Panc1 (cell line): Measurements from ENCODE around the gene GRAMD1A. TPM values are rescaled to one million over a fixed set of nuclear protein-coding genes. Genes with fewer than 3 reads are reported as not detected.

Source experiments
- ATAC-seq: fragments of 200-7000 bp; cut with Tn5 transposase; 2 replicates; pipeline ENCODE4 v1.9.1; 2020; ENCODE audit warnings: mild to moderate bottlenecking, moderate library complexity
- BruUV-seq: library from RNA; stranded (reverse); fragments of 400-500 nt; replicated peaks from 2 replicates; lab custom pipeline; 2021; lab: Mats Ljungman, UMichigan
- CTCF ChIA-PET: fragments of 300-600 bp; sonication (Branson Sonifier 250); formaldehyde crosslinking; loops from one replicate; lab custom pipeline; 2022; ENCODE audit warnings: antibody characterized with exemption; lab: Charles Lee
- POLR2A ChIA-PET: fragments of 300-600 bp; sonication (Branson Sonifier 250); formaldehyde crosslinking; loops from one replicate; lab custom pipeline; 2022; ENCODE audit warnings: antibody characterized with exemption; lab: Charles Lee
- DNase-seq: peaks from one replicate; pipeline ENCODE4 v3.0.0-alpha.2; 2010; ENCODE audit warnings: low read depth, low spot score
- H3K27ac ChIP-seq: 2 replicates; pipeline ENCODE4 v1.5.1; 2011; ENCODE audit warnings: mild to moderate bottlenecking, low read length, inconsistent platforms
- H3K27me3 ChIP-seq: fragments of 200-500 bp; sonication (Bioruptor generic); 2 replicates; pipeline ENCODE4 v1.6.0; 2014; ENCODE audit warnings: low read length, inconsistent platforms; ENCODE audit not compliant: control insufficient read depth, insufficient read depth
- H3K36me3 ChIP-seq: fragments of 200-500 bp; sonication (Bioruptor generic); 2 replicates; pipeline ENCODE4 v1.5.1; 2014; ENCODE audit warnings: inconsistent platforms, mild to moderate bottlenecking, low read length, moderate library complexity; ENCODE audit not compliant: control insufficient read depth, insufficient read depth
- H3K4me1 ChIP-seq: 2 replicates; pipeline ENCODE4 v1.5.1; 2011; ENCODE audit warnings: inconsistent platforms, mild to moderate bottlenecking, low read length, moderate library complexity; ENCODE audit not compliant: control insufficient read depth, insufficient read depth
- H3K4me3 ChIP-seq, 2 experiments: 2 replicates each; pipeline ENCODE4 v1.5.1; 2011 to 2012; ENCODE audit warnings: low read depth in 2 of 2, low read length in 2 of 2, mild to moderate bottlenecking in 2 of 2, inconsistent platforms in 1 of 2, moderate library complexity in 1 of 2
- H3K9me3 ChIP-seq: fragments of 200-500 bp; sonication (Bioruptor generic); 2 replicates; pipeline ENCODE4 v1.5.1; 2014; ENCODE audit warnings: low read depth, mild to moderate bottlenecking, inconsistent platforms, low read length, moderate library complexity; ENCODE audit not compliant: control insufficient read depth, insufficient read depth
- POLR2AphosphoS5 ChIP-seq: IDR thresholded peaks from 2 replicates; pipeline ENCODE4 v1.6.1; 2012; ENCODE audit warnings: mild to moderate bottlenecking, low read depth, low read length, moderate library complexity
- SIN3A ChIP-seq: IDR thresholded peaks from 2 replicates; pipeline ENCODE4 v1.6.1; 2012; ENCODE audit warnings: low read depth, mild to moderate bottlenecking, low read length, moderate library complexity, borderline replicate concordance; ENCODE audit not compliant: insufficient read depth
- TCF7L2 ChIP-seq: IDR thresholded peaks from 2 replicates; pipeline ENCODE4 v1.6.1; 2011; ENCODE audit warnings: mild to moderate bottlenecking, low read depth, low read length, inconsistent platforms
- in situ Hi-C: cut with HindIII; loops from 2 replicates; pipeline ENCODE4 v1.10.0; 2016; ENCODE audit warnings: low sequenced_read_pairs, low pct_unique_long_range_greater_than_20kb
- intact Hi-C: fragments of 100-400 bp; cut with micrococcal nuclease; formaldehyde crosslinking; loops from one replicate; pipeline ENCODE4 v1.10.0; 2022; ENCODE audit not compliant: unreplicated experiment
- total RNA-seq: library from RNA; stranded (reverse); gene quantifications from one replicate; pipeline ENCODE4 v1.2.1, GENCODE V29; 2021; ENCODE audit not compliant: unreplicated experiment
- TF ChIP-seq, protein P1 (sequence below): fragments of 450-650 bp; IDR thresholded peaks from 2 replicates; pipeline ENCODE4 v1.5.1; 2017; ENCODE audit warnings: mild to moderate bottlenecking
- TF ChIP-seq, protein P2 (sequence below), 2 experiments: IDR thresholded peaks; 2 replicates each; pipeline ENCODE4 v1.6.1; 2011 to 2012; ENCODE audit warnings: low read depth in 2 of 2, control low read depth in 1 of 2, low read length in 1 of 2, mild to moderate bottlenecking in 1 of 2, moderate library complexity in 1 of 2; ENCODE audit not compliant: insufficient read depth in 1 of 2

The GRAMD1A gene
- total RNA-seq, 1 experiment from 2014 or later = 69.9 TPM

DNA sequence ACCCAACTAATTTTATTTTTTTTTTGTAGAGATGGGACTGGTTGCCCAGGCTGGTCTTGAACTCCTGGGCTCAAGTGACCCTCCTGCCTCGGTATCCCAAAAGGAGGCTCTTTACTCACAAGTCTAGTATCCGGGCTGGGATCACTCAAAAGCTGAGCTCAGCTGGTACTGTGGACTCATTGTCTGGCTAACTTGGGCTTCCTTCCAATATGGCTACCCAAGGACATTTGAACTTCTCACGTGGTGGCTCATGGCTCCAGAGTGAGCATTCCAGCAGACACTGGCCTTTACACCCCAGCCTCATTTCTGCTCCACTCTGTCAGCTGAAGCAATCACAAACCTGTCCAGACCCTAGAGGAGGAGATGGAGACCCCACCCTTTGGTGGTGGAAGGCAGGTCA lies 70.3 kb downstream of the GRAMD1A start:
- TF ChIP-seq, protein P1, sequence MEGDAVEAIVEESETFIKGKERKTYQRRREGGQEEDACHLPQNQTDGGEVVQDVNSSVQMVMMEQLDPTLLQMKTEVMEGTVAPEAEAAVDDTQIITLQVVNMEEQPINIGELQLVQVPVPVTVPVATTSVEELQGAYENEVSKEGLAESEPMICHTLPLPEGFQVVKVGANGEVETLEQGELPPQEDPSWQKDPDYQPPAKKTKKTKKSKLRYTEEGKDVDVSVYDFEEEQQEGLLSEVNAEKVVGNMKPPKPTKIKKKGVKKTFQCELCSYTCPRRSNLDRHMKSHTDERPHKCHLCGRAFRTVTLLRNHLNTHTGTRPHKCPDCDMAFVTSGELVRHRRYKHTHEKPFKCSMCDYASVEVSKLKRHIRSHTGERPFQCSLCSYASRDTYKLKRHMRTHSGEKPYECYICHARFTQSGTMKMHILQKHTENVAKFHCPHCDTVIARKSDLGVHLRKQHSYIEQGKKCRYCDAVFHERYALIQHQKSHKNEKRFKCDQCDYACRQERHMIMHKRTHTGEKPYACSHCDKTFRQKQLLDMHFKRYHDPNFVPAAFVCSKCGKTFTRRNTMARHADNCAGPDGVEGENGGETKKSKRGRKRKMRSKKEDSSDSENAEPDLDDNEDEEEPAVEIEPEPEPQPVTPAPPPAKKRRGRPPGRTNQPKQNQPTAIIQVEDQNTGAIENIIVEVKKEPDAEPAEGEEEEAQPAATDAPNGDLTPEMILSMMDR = no peak
- TF ChIP-seq, protein P2, sequence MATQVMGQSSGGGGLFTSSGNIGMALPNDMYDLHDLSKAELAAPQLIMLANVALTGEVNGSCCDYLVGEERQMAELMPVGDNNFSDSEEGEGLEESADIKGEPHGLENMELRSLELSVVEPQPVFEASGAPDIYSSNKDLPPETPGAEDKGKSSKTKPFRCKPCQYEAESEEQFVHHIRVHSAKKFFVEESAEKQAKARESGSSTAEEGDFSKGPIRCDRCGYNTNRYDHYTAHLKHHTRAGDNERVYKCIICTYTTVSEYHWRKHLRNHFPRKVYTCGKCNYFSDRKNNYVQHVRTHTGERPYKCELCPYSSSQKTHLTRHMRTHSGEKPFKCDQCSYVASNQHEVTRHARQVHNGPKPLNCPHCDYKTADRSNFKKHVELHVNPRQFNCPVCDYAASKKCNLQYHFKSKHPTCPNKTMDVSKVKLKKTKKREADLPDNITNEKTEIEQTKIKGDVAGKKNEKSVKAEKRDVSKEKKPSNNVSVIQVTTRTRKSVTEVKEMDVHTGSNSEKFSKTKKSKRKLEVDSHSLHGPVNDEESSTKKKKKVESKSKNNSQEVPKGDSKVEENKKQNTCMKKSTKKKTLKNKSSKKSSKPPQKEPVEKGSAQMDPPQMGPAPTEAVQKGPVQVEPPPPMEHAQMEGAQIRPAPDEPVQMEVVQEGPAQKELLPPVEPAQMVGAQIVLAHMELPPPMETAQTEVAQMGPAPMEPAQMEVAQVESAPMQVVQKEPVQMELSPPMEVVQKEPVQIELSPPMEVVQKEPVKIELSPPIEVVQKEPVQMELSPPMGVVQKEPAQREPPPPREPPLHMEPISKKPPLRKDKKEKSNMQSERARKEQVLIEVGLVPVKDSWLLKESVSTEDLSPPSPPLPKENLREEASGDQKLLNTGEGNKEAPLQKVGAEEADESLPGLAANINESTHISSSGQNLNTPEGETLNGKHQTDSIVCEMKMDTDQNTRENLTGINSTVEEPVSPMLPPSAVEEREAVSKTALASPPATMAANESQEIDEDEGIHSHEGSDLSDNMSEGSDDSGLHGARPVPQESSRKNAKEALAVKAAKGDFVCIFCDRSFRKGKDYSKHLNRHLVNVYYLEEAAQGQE (IDR thresholded peaks at IDR 0.05; ENCODE audit: insufficient read depth in 1 of 2, low read depth in 2 of 2, low read length in 1 of 2) = no peak
- no peak for TF ChIP-seq SIN3A
- no peak for TF ChIP-seq POLR2AphosphoS5
- TF ChIP-seq TCF7L2 = no peak
- CTCF ChIA-PET = no interaction called here
- H3K27me3 ChIP-seq = no peaks in the 10 kb centered on the region
- H3K9me3 ChIP-seq = peaks cover 4% of the 10 kb centered on the region; the same call in 1 of the 2 replicates
- no TSS peak for BruUV-seq
- H3K27ac ChIP-seq = no peak overlapping the region
- DNase-seq (no peak), ATAC-seq (no peak)
- H3K36me3 ChIP-seq = no peaks in the 10 kb centered on the region
- no peak overlapping the region for H3K4me3 ChIP-seq
- intact Hi-C loops = no loop called here
- POLR2A ChIA-PET = no interaction called here
- in situ Hi-C loops = no loop called here
- H3K4me1 ChIP-seq = no peaks in the 10 kb centered on the region

DNA sequence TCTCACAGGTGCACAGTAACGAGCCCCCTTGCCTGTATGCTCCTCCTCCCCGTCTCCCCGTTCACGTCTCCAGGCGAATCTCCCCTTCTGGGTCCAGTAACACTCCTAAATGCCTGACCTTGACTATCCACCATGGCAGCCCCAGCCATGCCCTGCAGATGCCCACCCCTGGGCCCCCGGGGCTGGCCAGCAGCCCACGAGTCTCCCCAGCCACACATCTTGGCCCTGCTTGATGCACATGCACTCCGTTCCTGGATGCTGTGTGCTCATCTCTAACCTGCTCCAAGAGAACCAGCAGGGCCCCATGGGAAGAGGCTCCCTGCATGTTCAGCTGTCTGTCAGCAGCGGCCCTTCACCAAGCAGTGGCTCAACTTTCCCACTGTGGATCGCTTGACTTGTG lies 73.4 kb downstream of the GRAMD1A start:
- Histone ChIP-seq H3K36me3 (no peaks in the 10 kb centered on the region), H3K9me3 (peaks cover 4% of the 10 kb centered on the region; the same call in 1 of the 2 replicates), H3K4me1 (no peaks in the 10 kb centered on the region), H3K4me3 (no peak overlapping the region), H3K27ac (no peak overlapping the region), H3K27me3 (no peaks in the 10 kb centered on the region; the same call in 1 of the 2 replicates)
- CTCF ChIA-PET = no interaction called here
- POLR2A ChIA-PET = no interaction called here
- TF ChIP-seq, protein P1 = no peak
- TF ChIP-seq, protein P2 (IDR thresholded peaks at IDR 0.05; ENCODE audit: insufficient read depth in 1 of 2, low read depth in 2 of 2, low read length in 1 of 2) = no peak
- TF ChIP-seq TCF7L2 (no peak), SIN3A (no peak), POLR2AphosphoS5 (no peak)
- no peak for DNase-seq
- no peak for ATAC-seq
- in situ Hi-C loops (no loop called here), intact Hi-C loops (no loop called here)
- BruUV-seq = no TSS peak
